G401 (cell line): ENCODE measurements around the gene CFI. TPM values are rescaled to one million over a fixed set of nuclear protein-coding genes. Genes with fewer than 3 reads are reported as not detected.
A peak's percentile ranks its signal among the peaks of the same experiment; 100 is the strongest.

Experiments
- DNase-seq: peaks from one replicate; pipeline ENCODE4 v3.0.0-alpha.2; 2015; ENCODE audit warnings: low spot score
- in situ Hi-C: cut with HindIII; loops from 2 replicates; pipeline ENCODE4 v1.10.0; 2016; ENCODE audit warnings: low sequenced_read_pairs, mixed read lengths
- total RNA-seq: library from RNA; depleted of rRNA; stranded (reverse); fragments of >200 nt; shearing (Covaris generic); gene quantifications from 2 replicates; pipeline ENCODE4 v1.2.3, GENCODE V29; 2014

Gene CFI
- total RNA-seq, 1 experiment from 2014 or later = not detected

DNA sequence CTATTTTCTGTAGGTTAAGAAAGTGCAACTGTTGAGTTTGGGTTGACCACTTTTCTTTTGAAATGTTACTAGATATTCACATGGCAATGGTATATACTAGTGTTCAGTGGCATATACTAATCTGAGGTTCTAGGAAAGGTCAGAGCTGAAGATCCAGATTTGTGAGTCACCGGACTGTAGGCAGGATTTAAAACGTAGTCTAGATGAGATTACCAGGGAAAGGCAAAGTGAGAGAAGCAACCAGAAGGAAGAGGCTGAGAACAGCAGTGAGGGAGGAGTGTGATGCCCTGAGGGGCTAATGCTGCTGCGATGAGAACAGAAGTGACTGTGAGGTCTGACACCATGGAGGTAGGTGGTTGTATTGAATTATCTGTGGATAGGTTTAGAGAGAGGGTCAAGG, 62.3 kb downstream of the CFI start:
- in situ Hi-C loops = no loop called here

DNA sequence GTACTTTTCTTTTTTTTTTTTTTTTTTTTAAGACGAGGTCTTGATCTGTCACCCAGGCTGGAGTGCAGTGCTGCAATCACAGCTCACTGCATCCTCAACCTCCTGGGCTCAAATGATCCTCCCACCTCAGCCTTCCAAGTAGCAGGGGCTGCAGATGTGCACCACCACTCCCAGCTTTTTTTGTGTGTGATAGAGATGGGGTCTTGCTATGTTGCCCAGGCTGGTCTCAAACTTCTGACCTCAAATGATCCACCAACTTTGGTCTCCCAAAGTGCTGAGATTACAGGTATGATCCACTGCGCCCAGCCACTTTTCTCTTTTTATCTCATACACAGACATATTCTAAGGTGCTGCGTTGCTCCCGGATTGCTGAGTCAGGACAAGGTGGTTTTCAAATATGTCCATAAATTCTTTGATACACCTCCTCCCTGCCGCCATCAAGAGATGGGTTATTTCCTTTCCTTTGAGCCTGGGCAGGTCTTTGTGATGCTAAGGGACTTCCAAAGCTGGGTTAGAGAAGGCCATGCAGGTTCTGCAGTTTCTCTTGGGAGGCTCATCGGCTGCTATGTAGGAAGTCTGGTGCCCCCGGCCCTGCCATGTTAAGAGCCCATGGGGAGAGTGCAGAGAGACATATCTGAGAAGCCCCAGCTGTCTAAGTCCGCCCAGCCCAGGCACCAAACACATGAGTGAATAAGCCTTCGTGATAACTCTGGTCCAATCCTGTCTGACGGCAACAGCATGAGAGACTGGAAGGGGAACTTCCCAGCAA, 63.5 kb downstream of the CFI start:
- in situ Hi-C loops = no loop called here
- DNase-seq = no peak

More for the DNA sequence above, 62.3 kb downstream of the CFI start:
- DNase-seq = no peak

DNA sequence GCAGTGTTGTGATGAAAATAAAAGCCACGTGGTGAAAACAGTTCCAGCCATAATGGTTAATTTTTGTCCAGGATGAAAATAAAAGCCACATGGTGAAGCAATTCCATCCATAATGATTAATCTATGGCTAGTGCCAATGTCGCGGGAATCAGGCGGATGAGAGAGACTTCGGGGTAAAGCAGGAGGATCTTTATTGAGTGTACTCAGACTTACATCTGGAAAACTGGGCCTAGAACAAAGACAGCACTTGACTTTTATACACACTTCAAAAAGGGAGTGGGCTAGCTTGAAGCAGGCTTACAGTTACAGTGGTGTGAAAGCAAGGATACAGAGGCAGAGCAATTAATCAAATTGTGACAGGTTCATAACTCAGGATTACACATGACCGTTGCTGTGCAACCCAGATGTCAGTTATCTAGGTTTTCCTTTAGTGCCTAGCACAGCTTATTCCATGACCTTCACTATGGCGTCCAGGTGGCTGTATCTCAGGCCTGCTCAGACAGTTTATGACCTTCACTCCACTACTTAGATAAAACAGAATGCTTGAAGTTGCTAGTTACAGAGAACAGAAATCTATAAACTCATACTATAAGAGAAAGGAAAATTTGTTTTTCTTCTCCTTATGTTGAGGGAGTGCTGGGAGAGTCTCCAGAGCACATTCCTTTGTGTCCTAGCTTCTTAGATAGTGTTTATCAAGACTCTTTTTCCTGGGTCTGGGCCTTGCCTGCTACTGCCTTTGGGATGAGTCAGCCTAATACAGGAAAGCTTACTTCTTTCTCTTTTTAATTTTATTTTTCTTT, 66.0 kb downstream of the CFI start:
- DNase-seq = no peak
- in situ Hi-C loops = no loop called here

DNA sequence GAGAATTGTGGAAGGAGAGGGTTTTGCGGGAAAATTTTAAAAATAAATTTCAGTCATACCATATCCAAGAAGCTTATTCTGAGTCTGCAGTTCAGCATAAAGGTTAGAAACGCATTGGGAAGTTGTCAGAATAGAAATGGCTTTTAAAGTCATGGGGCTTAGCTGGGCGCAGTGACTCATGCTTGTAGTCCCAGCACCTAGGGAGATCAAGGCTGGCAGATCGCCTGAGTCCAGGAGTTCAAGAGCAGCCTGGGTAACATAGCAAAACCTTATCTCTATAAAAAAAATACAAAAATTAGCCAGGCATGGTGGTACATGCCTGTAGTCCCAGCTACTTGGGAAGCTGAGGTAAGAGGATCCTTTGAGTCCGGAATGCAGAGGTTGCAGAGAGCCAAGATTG, 68.1 kb downstream of the CFI start:
- no peak for DNase-seq
- in situ Hi-C loops = no loop called here

DNA sequence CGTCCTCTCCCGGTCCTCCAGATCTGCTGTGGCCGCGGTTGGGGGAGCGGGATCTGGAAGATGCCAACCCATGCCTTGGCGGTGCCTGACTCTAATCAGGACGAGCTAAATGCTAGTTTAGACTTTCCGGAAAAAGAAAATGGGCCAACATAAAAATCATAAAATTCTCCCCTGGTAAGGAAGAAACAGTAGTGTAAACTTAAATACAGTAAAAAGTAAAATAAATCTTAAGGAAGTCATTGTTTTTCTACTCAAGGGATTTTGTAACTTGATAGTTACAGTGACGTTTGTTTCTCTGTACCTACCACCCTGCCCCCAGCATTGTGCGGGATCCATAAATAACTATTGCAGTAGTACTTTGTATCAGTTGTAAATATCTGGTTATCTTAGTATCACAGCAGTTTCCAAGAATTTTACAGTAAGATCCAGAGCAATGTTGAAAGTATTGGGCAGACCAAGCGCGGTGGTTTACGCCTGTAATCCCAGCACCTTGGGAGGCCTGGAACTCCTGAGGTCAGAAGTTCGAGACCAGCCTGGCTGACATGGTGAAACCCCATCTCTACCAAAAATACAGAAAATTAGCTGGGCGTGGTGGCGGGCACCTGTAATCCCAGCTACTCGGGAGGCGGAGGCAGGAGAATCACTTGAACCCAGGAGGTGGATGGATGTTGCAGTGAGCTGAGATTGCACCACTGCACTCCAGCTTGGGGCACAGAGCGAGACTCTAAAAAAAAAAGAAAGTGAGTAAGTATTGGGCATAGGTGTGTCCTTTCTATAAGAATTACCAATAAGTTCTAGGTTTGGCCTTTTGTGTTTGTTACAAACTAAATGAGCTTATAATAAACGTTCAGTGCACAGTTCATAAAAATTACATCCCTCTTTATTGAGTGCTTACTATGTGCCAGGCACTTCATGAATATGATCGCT, 70.9 kb downstream of the CFI start:
- in situ Hi-C loops = no loop called here
- DNase-seq = no peak

DNA sequence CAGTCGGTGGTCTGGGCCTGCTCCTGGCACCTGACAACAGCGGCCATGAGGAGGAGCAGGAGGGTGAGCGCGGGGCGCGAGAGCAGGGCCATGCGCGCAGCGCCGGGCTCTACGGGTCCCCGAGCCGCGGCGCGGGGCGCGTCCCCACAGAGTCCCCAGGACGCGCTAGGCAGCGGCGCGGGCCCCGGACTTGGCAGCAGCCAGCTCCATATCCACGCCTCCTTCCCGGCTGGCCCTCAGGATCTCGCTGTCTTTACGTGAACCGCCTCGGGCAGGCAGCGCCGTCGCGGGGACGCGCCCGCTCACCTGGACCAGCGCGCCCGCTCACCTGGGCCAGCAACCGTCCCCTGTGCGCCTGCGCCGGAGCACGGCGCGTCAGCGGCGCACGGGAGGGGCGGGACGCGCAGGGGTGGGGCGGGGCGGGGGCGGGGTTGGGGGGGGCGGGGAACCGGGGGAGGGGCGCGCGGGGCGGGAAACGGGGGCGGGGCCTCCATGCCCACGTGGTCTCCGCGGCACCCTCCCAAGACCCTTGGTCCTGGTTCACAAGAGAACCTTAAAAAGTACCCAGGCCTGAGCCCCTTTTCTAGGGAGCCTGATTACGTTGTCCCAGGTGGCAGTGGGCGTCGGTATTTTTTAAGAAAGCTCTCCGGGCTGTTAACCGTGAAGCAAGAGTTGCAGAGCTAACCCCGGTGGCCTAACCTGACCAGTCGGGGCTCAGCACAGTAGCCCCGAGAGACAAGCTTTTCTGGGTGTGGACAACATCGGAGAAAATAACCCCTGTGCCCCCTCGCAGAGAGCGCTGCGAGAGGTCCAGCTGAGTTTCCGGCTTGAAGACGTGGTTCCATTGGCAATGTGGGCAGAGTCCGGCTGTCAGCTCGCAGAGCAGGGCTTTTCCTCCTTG, 71.8 kb downstream of the CFI start, which contains the start of gene PLA2G12A:
Gene PLA2G12A (minus strand): TSS at position 353 of the 901 bp plus-strand sequence. CDS start 261 bp downstream, at position 92.
- in situ Hi-C loops = no loop called here
- peak; percentile 82 for DNase-seq

DNA sequence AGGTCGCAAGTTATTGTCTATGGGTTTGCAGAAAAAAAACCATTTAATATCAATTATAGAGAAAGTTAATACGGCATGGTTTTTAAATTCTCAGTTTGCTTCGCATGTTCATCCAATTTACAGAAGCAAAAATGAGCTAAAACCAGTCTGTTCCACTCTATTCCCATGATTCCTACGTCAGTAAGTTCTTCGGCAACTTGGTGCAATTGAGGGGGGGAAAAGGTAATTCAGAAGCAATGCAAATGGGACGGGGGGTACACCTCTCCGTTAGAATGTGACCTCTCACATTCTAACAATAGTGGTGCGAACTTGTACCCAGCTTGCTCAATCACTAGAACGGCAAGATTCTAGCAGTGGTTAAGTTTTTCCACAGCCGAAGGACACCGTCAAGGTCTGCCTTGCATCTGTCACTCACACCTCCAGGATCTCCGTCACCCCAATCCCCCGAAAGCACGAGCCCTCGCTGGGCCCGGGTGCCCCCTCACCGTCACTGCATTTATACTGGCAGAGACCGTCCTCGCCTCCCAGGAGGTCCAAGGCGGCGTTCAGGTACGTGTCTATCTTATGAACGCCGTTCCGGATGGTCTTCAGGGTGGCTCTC, 72.6 kb downstream of the CFI start:
- in situ Hi-C loops = no loop called here
- peak; percentile 24 for DNase-seq

DNA sequence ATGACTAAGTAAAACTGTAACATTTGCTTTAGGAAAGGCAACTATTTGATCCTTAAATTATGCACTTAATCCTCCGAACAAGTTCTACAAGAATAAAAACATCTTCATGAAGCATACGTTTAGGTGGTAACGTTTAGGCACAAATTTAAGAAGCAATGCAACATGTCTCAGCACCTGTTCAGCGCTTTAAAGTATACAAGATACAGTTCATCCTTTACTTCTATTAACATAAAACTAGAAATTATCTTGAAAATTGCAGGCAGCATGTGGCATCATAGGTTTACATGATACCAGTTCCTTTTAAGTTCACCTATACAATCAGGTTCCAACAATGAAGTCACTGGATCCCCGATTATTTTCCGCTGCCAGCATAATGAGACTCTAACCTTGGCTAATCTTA, 73.4 kb downstream of the CFI start:
- no peak for DNase-seq
- in situ Hi-C loops = no loop called here

DNA sequence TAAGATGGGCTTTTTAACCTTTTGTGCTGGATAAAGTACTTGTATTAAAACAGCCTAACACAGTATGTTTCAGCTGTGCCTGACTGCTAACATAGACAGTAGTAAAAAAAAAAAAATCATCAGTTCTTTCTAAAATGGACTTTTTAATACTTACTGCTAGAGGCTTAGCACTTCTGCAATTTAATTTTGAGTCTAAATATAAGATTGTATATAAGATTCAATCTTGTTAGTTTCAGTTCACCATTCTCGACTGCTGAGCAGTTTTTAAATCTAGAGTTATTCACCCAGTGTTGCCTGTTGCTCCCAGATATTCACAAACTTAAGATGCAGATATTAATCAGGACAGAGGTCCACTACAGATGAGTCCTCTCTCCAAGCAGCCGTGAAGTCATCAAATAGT, 78.7 kb downstream of the CFI start:
- in situ Hi-C loops = no loop called here
- DNase-seq = no peak

DNA sequence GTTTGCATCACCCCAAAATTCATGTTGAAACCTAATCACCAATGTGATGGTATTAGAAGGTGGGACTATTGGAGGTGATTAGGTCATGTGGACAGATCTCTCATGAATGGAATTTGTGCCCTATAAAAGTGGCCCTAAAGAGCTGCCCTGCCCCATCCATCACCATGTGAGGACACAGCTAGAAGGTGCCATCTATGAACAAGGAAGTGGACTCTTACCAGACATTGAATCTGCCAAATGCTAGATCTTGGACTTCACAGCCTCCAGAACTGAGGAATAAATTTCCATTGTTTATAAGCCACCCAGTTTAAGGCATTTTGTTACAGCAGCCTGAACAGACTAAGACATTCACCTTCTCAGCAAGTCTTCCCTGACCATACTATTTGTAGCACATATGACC, 79.4 kb downstream of the CFI start:
- no peak for DNase-seq
- in situ Hi-C loops = no loop called here

DNA sequence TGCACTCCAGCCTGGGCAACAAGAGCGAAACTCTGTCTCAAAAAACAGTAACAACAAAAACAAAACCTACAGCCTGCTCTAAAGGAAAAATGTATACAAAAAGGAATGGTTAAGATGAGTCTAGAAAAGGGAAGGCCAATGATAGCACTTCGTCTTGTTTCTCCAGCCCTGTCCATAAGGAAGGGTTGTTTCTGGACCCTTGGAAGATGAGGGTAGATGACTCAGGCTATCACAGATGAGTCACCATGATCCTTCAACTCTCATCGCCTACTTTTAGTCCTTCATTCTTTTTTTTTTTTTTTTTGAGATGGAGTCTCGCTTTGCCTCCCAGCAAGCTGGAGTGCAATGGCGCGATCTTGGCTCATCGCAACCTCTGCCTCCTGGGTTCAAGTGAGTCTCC, 80.8 kb downstream of the CFI start:
- in situ Hi-C loops = no loop called here
- no peak for DNase-seq

DNA sequence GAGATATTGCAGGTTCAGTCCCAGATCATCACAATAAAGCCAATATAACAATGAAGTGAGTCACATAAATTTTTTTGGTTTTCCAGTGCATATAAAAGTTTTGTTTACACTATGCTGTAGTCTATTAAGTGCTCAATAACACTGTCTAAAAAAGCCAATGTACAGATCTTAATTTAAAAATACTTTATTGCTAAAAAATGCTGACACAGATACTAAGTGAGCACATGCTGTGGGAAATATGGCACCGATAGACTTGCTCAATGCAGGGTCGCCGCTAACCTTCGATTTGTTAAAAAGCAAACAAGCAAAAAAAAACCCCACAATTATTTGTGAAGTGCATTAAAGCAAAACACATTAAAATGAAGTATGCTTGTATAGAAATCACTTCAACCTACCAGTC, 82.2 kb downstream of the CFI start:
- DNase-seq = no peak
- in situ Hi-C loops = no loop called here

DNA sequence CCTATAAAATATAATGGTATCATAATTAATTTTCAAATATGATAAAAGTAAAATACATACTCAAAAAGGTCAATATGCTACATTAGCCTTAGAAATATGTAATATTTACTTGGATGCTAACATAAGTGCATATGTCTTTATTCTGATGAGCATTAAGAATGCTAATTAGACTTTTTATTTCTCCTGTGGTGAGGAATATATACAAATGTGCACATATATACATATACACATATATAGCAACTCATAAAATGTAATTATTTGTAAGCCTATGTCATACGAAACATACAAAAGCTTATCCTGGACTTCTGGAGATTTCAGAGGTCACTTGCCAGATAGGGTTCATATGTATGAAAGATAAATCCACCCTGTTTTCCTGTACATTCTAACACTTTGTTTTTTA, 83.0 kb downstream of the CFI start:
- in situ Hi-C loops = no loop called here
- no peak for DNase-seq

DNA sequence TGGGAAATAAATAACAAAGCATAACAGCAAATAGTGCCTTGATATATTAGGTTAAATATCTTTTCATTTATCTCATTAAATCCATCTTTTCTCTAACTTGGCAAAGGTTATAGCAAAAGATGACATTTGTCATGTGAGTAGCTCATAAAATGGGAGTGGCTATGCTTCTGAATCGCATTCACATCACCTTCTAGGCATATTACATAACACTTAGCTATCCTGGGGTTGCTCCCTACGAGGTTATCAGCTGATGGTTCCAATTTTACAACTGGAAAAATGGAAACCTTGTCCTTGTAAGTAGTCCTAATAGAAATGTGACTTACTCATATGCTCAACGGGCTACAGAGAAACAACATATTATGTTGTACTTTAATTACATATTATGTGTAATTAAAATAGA, 88.3 kb downstream of the CFI start:
- no peak for DNase-seq
- in situ Hi-C loops = no loop called here

DNA sequence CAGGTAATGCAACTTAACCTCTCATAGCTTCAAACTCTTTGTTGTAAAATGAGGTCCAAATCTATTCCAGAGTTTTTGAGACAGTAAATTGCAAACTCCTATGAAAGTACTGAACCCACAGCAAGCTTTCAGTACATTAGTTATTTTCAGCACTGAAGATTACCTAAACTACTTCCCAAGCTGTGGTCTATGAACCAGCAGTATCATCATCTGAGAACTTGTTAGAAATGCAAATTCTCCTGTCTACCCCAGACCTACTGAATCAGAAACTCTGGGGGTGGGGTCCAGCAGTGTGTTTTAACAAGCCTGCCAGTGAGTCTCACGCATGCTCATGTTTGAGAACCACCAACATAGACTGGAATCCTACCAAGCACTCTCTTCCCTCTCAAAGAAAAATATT, 92.8 kb downstream of the CFI start:
- in situ Hi-C loops = no loop called here

DNA sequence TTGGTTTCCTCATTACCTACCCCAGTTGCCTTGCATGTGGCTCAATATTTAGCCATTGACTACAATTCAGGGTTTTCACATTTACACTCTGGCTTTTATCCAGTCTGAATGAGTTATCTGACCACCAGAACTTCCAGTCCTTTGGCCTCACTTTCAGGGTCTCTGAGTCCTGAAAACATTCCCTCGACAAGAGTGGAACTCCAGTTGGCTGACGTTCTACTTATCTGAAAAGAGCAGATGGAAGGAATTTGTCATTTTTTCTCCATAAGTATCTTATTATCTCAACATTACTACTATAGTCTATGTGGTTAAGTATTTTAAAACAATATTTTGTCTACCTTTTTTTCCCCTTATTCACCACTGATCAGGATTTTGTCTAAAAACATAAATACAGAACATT, 93.4 kb downstream of the CFI start:
- no peak for DNase-seq
- in situ Hi-C loops = no loop called here

More for the DNA sequence above, 92.8 kb downstream of the CFI start:
- DNase-seq = no peak

DNA sequence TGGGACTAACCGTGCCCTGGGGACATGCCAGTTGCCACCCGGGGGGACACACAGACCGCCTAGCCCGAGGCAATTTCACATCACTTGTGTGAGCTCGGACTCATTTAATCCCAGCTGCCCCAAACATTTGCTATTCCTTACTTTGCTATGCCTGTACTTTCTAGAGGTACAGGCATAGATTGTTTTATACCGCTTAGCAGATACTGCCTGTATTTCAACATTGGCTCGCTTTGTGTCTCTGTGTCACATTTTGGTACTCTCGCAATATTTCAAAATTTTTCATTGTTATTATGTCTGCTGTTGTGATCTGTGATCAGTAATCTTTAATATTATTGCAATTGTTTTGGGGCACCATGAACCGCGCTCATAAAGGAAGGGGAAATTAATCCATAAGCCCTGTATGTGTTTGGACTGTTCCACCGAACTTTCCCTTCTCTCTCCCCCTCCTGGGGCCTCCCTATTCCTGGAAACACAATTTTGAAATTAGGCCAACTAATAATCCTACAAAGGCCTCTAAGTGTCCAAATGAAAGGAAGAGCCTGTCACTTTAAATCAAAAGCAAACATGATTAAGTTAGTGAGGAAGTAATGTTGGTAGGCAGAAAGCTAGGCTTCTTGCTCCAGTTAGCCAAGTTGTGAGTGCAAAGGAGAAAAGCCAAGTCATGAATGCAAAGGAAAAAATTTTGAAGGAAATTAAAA, 98.0 kb downstream of the CFI start:
- in situ Hi-C loops = no loop called here
- DNase-seq = no peak
